NCI-H774 (cell line): ENCODE data around the gene ZFHX2.

Source experiments
- DNase-seq: peaks from one replicate; lab custom pipeline; 2025; lab: John Stamatoyannopoulos, UW

ZFHX2 gene

DNA sequence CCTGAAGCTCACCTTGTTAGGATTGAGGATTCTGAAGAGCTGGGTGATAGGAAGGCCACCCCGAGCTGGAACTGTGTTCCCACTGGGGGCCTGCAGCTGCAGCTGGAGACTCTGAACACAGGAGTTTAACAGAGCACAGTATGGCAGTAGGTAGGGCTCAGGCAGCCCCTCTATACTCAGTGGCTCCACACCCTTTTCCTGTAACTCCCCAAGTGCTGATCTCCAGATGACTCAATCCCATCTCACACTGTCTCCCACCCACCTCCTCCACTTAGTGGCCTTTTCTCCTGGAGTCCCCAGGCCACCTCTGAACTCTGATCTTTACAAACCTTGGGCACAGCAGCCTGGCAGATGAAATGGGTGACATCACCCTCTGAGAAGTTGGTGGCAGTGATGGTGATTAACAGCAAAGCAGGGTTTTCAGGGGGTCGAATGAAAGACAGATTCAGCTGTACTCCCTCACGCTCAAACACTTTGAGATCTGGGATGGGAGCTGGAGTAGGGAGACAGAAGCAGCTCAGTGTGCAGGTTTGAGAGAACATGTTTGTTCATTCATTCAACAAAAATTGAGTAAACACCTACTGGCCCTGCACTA, 8.5 kb upstream of the ZFHX2 start:
- no peak for DNase-seq

DNA sequence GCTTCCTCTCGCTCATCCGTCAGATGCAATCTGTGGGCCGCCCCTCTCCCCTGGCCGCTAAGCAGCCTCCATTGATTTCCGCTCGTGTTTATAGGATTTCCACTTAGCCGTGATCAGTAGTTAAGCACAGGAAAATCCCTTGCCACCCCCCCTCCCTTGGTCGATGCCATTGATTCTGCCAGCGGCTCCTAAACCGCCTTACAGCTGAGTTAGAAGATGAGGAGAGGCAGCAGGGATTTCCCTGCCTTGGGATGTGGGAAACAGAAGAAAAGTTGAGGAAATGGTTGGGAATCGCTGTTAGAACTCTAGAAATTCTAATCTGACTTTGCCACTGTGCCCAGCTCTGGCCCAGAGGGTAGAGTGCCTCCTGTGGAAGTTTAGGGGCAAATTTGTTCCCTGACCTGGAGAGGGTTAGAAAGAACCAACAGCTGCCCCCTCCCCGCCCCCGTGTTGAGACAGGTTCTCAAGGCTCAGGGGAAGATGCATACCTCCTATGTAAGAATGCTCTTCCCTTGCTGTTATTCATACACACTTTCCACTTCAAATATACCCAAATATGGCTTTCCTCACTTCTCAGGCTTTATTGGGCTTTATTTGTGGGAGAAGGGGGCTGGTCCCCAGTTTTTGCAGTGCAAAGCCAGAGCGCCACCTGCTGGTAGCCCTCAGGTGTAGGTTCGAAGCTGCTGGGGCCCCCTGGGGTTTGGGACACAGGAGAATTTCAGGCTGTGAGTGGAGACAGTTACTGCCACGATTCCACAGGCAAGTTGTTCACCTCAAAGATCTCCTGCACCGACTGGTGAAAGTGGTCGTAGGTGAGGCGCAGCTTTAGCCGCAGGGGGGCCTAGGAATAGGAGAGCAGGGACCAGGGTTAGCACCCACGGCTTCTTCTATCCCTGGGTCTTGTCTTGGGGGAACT, 7.7 kb upstream of the ZFHX2 start:
- DNase-seq: peak; percentile 23

DNA sequence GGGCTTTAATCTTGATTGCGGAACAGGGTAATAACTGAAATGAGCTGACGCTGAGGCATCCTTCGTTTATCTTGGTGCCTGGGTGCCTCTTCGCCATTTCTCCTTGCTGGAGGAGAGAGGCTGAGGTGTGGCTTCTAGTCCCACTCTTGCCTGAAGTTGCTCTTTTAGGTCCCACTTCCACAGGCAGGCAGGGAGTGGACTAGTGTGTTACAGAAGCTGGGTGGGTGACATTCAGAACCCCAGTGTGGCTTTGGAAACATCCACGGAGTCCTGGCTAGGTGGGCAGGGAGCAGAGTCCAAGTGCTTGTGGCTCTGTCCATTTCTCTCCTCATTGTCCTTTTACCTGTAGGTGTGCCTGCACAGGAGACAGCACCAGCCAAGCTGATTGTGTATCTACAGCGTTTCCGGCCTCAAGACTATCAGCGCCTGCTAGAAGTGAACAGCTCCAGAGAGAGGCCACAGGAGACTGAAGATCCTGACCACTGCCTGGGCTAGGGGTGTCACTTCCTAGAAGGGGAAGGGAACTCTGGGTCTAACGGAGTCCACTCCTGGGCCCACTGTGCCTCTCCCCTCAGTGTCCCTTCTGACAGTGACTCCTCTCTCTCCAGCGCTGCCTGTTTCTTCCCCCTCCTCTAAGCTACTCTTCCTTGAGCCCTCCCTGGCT, 6.9 kb upstream of the ZFHX2 start:
- no peak for DNase-seq

DNA sequence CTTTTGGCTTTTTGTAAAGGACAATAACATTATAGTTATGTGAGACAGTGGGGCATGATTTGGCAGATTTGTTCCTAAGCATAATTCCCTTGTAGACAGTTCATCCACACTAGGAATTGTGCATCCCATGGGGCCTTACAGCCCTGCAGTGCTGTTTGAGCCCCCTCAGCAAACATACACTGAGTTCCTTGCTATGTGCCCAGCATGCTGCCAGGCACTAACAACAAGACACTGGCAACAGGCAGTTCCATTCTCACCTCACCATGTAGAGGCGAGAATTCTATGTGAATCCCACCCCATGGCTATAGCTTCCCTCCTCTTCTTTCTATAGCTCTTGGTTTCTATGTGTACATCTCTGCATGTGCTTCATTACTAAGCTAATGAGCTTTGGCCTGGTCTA, 6.4 kb upstream of the ZFHX2 start:
- DNase-seq: no peak

DNA sequence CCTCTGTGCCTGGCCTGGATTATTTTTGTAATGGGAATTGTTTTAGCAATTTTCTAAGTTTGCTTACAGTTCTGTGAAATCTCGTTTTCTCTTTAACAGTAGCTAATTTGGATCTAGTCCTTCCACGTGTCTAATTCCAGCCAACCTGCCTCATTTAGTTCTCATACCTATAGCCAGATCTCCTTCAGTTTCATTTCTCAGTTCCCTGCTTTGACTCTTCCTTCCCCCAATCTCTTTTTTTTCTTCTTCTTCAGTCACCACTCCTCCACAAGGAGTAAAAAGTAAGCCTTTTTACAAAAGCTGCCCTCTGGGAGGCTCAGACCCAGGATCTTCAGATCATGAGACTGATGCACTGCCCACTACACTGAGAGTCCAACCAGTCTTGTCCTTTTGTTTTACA, 6.0 kb upstream of the ZFHX2 start:
- no peak for DNase-seq

DNA sequence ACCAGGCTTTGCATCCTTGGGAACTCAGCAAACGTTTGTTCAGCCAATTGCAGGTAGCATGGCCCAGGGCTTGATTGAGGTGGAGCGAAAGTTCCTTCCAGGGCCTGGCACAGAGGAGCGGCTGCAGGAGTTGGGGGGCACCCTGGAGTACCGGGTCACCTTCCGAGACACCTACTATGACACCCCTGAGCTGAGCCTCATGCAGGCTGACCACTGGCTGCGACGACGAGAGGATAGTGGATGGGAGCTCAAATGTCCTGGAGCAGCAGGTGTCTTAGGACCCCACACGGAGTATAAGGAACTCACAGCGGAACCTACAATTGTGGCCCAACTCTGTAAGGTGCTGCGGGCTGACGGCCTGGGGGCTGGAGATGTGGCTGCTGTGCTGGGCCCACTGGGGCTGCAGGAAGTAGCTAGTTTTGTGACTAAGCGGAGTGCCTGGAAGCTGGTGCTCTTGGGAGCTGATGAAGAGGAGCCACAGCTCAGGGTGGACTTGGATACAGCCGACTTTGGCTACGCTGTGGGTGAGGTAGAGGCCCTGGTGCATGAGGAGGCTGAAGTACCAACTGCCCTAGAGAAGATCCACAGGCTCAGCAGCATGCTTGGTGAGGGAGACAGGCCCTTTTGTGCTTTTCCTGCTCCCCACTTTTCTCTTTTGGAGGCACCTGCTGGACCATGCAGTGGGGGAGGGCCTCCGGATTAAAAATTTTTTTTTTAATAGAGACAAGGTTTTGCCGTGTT, 5.3 kb upstream of the ZFHX2 start:
- no peak for DNase-seq

DNA sequence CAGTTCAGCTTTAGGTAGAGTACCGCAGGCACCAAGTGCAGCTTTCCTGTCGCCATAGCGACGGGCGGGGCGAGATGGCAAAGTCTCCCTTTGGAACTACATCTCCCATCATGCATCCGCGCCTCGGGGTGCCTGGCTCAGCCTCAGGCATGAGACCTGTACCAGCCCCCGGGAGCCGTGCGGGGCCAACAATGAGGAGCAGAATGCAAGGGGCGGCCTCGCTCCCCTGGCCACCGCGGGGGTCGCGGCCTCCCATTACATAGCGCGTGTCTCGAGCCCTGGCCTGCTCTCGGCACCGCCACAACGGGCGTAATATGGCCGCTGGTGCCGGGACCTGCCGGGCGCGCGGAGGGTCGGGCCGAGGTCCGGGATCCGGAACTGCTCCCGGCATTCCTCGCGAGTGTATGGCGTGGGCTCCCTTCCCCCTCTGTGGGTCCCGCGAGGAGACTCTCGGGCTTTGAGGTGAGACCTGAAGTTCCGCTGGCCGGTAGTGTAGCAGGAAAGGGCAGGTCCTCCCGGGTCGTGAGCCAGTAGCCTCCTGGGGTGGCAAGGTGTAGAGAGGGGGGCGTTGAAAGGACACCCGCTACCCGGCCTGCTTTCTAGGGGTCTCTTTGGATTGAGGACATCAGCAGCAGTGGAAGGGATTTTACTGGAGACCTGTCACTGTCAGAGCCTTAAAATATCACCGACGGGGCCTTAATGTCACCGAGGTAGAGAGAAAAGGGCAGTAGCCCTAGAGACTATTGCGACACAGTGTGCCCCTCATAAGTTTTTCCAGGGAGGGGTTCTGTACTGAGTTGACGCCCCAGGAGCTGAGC, 4.5 kb upstream of the ZFHX2 start, which contains the start of gene THTPA:
Gene THTPA, plus strand, starts transcription at position 390 of the 818 bp plus-strand sequence. CDS start 487 bp downstream, outside the sequence.
- DNase-seq: peak; percentile 87

DNA sequence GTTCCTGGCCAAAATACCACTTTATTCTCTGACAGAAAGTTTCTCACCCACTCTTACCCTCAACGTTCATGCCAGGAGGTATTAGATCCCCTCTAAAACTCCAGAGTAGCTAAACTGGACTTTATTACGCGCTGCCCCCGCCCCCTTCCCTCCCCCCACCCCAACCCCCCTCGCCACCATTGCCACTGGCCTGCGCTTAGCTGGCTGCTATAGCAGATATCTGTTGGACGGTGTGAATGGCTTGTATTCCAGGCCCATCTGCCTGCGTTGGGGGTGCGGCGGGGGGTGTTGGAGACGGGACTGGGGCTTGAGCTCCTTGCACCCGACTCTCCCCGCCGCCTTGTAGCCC, 3.9 kb upstream of the ZFHX2 start:
- DNase-seq: no peak

DNA sequence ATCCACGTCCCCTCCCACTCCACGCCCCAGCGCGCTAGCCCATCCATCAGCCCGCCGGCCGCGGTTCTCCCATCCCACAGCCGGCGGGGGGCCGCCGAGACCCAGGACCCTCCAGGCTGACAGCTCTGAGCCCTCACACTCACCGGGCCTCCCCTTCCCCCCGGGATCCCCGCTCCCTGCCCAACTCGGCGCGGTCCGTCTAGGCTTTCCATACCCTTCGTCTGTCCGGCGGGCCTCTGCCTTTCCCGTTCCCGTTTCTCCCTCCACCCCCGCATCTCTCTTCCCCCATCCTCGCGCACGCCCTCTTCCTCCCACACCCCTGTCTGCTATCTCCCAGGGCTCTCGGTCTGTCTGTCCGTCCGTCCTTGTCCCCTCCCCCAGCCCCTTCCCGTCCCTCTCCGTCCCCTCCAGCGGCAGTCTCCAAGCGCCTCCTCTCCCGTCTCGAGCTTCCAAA, 726 bp downstream of the ZFHX2 start:
- no peak for DNase-seq

DNA sequence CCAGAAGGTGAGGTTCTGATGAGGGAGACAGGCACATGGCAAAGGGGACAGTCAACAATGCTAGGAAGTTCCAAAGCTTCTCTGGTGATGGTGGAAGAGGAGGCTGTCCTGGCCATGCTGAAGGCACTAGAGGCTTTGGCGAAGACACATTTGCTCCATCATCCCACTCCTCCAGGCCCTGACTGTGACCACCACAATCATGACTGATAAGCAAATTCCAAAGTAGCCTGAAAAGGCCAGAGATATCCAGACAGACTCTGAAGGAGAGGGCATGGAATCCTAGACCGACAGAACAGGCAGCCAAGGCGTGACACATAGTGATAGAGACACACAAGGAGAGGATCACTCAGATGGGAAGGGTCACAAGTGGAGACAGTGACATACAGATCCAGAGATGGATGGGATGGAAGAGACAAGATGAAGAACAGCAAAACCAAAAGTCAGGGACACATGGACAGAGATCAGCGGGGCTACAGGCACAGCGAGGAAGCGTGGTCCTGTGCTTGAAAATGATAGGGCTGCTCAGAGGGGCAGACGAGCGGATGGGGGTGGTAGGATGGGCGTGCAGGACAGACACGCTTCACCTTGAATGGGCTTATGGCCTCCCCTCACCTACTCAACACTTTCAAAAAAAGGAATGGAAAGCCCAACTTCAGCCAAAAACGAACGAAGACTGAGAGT, 1.3 kb downstream of the ZFHX2 start:
- no peak for DNase-seq

DNA sequence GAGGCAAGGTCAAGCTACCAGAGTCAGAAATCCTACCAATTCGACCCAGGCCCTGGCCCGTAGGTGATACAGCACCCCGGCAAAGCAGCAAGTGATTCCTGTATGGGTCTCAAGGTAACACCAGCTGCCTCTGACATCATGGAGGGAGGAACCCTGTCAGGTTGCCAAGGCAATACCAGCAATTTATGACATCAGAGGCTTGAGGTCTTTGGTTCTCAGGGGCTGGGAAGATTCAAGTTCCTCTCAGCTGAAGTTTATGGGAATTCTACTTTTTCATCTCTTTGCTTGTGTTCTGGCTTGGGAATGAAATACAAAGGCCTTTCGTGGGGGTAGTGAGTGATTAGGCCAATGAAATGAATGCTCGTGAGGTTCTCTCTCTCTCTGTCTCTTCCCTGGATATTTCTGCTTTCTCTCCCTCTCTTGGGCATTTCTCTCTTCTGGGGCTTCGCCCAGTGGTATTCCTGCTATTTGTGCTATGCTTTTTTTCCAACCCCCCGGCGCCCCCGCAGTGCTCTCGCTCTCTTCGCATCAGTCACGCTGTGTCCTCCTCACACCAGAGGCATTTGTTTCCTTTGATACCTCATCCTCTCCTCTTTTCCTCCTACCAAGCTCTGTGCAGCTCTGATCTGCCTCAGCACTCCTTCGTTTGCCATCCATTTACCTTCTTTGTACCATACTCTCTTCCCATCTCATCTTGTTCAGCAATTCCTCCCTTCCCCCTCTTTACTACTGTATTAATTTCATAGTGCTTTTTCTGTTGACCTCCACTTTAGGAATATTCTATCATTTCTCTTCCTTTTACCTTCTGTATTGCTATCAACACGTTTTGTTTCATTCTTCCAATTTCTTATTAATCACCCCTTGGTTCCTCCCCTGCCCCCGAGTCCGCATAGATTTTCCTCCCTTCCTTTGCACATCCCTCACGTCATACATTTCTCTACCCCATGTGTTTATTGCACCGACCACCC, 2.9 kb downstream of the ZFHX2 start:
- DNase-seq: peak; percentile 50

DNA sequence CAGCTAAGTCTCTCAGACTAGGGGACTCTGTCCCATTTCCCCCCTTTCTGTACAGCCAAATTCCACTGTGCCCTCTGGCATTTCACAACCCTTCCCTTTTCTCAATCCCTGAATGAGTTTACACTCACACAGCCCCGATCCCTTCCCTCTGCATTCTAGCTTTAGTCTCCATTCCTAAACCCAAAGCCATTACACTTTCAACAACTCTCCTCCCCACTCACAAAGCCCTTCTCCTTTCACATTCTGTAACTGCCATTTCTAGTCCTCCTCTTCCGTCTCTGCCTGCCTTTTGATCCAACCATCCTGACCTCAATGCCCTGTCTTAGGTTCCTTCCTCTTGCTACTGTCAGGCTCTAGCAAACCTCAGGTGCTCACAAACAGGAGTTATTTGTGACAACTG, 3.6 kb downstream of the ZFHX2 start:
- no peak for DNase-seq

DNA sequence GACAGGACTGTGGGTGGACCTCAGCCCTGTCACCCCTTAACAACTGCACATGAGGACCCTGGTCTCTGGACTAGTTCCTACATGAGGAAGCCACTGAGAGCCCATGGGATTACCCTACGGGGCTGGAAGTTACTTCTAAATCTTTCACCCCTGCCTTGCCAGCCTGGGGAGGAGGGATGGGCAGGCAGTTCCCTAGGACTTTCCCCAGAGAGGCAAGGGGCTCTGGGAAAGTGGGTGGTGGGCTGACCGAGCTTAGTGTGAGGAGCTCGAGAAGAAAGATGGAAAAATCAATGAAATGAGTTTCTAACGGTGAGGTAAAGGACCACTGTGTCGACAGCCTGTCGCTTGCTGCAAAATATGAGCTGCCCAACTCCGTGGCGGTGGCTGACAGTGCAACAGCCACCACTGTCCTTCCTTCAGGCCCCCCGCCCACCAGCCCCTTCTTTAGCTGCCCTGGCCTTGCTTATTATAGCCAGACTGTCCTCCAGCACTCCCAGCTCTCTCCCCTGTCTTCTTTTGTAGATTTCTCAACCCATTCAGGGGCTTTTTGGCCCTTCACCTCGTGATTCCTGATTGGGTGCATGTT, 5.0 kb downstream of the ZFHX2 start:
- DNase-seq: no peak

DNA sequence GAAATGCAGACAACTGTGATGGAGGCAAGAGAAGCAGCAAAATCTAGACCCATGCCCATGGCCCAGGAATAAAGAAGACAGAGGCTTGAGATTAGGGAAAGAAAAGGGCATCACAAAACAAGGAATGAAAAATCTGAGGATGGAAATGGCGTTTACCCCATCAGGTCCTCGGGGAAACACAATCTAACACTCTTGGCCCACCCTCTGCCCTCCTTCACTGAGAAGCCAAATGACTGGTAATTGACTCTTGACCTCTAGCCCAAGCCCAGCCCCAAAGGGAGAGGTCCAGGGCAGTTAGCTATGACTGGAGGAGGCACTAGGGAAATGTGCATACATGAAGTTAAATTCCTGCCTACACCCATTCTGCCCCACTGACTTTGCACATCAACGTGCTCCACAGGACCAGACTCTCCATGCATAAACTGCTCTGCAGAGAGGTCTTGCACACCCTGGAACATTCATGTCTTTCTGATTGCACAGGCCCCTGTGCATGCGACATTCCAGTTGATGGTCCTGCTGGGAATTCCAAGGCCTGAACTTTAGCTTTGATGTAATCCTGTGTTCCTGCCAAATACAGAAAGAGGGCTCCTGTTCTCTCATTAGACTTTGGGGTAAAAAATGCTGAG, 5.7 kb downstream of the ZFHX2 start:
- DNase-seq: no peak

DNA sequence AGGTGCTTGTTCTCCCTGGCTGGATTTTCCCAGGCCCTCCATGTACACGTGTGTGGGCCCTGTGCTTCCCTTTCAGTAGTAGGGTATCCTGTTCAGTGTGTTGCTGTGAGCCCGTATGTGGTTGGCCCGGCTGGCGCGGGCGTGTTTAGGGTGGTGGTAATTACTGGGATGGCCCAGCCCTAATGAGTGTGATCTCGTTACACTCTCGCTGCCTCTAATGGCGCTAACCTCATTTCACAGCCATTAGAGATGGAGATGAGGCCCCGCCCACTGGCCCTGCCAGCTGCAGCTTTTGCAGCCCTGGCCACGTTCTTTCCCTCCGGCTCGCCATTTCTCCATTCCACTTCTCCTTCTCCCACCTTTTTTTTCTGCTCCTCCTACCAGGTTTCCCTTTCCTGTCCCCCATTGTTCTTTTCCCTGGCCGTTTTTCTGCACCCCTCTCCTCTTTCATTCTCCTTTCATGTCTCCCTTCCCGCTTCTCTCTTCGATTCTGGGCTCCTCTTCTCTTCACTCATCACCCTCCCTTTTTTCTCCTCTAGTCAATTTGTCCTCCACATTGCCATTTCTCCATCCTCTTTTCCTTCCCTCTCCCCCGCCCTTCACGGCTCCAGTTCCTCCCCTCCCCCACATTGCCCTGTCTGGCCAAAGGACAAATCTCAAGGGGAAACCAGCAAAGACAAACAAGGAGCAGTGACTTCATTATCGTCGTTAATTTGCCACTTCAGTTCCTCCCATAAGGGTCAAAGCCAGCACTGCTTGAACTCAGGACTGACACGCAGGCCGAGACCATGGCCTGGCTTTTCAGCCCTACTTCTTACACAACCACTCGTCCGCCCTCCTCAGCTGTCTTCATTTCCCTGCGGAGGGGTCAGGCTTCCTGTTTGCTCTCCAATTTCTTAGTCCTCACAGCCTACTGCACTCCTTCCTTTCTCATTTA, 6.8 kb downstream of the ZFHX2 start:
- DNase-seq: peak; percentile 95

DNA sequence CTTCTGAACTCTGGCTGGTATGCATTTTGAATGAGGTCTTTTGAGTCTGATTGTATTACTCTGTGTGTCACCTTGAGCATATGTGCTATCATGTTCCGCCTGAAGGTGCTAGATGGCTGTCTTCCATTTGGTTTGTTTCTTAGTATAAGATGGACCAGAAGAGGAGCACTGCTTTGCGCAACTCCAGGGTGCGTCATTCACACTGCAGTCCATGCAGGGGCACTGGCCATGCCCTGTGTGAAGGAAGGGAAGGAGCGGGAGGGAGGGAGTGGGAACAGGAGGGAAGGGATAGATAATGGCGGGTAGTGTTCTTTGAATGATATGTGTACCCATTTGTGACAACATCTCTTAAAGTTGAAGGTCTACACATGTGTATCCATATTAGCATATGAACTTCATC, 8.2 kb downstream of the ZFHX2 start:
- DNase-seq: no peak

DNA sequence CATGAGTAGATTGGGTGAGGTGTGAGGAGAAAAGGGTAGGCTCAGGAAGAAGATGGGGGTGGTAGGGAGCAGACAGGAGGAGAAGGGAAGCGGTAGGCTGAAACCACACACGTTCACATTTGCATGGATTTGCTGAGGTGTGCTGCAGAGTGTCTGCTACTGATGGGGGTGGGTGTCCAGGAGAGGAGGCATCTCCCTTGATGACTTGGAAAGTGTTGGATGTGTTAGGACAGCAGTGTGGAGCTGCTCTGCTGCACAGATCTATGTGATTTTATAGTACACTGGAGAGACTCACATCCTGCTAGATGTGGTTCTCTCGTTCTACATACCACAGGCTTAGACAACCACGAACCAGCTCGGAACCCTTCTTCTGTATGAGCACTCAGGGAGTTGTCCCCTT, 9.3 kb downstream of the ZFHX2 start:
- no peak for DNase-seq

DNA sequence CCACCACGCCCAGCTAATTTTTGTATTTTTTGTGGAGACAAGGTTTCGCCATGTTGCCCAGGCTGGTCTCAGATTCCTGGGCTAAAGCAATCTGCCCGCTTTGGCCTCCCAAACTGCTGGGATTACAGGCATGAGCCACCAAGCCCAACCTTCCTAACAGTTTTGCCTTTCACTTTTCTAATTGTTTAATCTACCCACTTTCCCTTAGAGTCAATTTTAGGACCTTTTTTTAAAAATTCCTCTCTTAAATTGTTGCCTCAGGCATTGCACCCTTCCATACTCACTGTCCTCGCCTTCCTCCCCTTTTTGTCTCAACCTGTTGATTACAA, 11.5 kb downstream of the ZFHX2 start:
- no peak for DNase-seq
